ENCODE data around the gene ZNF774.
"Not testable (repeated sequence)": the region's sequence is repeated elsewhere in the genome, so short reads cannot be mapped to it uniquely, and the experiment has no call there.

ZNF774 gene

GRCh38 chr15:90393040-90393439, 41.0 kb downstream of the ZNF774 start:
- no peak for DNase-seq

- no peak for DNase-seq
These were observed 42.0 kb downstream of the ZNF774 start for GRCh38 chr15:90394074-90394473.

DNA sequence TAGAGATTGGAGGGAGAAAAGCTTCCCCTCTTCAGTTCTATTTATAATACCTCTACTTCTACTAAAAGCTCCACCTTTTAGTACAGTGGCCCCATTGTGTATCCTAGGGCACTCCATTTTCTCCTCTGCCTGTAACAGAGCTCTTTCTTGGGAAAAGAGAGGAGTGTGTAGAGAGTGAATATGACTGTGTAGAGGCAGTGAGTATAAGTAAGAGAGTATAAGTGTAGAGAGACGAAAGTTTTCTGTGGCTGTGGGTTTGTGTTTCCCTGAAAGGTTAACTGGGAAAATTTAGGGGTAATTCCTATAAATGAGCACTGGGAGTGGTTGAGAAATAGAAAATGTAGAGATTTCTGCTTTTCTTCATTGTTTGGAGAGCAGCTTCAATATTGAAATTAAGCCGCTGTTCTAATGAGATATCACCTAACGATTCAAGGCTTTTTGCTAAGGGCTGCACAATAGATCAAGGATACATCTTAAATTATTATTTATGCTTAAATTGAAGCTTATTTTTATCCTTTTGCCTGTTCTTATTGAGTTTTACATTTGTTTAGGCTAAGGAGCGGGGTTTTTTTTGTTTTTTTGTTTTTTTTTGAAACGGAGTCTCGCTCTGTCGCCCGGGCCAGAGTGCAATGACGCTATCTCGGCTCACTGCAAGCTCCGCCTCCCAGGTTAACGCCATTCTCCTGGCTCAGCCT, 42.8 kb downstream of the ZNF774 start:
- DNase-seq: no peak

DNA sequence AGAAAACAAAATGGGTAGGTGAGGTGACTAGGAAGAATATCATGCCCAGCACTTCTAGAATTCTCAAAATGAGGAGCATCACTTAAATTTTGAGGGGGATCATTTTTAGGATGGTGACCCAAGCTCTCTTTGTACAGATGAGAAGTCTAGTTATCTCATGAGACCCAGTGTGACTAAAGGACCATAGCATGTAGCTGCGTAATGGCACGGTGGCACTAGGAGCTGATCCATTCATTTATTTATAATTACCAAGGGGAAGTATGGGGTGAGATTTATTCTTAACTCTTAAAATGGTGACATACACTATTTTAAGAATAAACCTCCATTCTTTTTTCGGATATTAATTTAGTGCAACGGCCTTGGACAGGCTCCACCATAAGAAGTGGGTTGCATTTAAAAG, 44.2 kb downstream of the ZNF774 start:
- DNase-seq: no peak

DNA sequence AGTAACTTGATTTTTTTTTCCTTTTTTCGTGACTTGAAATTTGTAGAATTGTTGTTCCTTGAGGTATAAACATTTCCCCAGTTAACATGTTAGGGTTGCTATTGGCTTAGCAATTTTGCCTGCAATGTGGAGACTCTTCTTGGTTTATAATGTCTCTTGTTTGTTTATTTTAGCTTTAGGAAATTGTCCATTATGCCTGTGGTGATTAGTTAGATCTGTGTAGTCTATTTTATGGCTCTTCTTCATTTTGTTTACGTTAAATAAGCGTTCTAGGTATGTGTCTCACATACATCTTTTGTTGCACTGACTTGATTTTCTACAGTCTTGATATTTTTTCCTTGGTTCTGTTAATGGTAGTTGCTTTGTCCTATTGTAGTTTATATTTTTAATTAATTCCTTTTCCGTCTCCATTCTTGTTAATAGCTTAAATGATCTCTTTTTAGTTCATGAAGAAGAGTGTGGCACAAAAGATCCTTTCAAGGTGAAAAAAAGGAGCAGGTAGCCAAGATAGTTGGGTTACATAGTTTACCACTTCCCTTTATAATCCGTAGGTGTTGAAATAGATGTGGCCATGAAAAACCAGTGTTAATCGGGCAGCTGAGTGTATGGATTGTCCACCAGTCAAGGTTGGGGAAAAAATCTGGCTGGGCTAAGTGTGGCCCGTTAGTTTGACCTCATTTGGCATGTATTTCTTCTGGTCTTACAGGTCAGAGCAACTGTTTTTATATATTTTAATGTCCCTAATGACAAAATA, 48.1 kb downstream of the ZNF774 start:
- DNase-seq: no peak

DNA sequence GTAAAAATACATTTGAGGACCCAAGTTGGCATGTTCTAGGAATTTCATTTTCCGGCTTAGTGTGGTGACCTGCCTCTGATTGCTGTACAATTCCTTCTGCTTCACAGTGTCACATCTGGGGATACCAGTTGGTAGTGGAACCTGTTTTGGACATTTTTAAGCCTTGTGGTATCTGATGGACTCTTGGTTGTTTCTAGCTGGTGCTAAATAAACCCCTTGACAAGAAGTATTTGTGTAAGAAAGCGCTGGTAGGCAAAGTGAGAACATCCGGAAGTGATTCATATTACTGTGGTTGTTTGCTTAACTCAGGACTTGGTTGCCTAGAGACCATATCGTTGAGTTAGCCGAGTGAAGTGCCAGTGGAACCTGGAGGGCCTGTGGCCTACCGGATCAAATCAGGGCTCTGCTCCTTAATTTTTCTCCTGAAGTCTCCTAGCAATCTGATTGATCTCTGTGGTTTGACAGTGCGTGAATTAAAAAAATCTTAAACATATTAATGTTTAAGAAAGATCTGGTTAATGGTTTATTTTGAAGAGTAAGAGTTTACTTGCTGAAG, 48.8 kb downstream of the ZNF774 start:
- DNase-seq: peak in 1 of 2 experiments; percentile 51

- DNase-seq: no peak
These were observed 49.4 kb downstream of the ZNF774 start for GRCh38 chr15:90401495-90401894.

DNA sequence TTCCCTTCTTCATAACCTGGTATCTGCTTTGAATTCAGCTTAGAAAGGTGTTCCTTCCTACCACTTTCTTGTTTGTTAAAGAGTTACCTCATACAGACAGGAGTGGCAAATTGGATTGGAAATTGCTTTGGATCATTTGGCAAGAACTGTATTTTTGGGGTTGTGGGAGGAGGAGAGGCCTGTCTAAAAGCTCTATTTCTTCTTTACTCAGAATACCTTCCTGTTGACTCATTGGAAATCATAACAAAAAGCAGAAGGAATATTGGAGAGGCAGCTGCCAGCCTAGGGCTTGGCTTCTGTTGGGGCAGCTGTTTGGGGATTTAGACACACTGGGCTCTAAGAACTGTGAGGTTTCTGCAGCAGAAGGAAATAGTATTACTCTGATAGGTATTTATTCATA, 50.1 kb downstream of the ZNF774 start:
- no peak for DNase-seq

- DNase-seq: no peak
These were observed 50.7 kb downstream of the ZNF774 start for GRCh38 chr15:90402767-90403166.

- no peak for DNase-seq
These were observed 53.0 kb downstream of the ZNF774 start for GRCh38 chr15:90405055-90405607.

- no peak for DNase-seq
These were observed 55.3 kb downstream of the ZNF774 start for GRCh38 chr15:90407336-90407735.

GRCh38 chr15:90407871-90408317, 55.8 kb downstream of the ZNF774 start:
- no peak for DNase-seq

- no peak for DNase-seq
These were observed 56.6 kb downstream of the ZNF774 start for GRCh38 chr15:90408657-90409056.

- DNase-seq: not testable (repeated sequence)
These were observed 57.5 kb downstream of the ZNF774 start for GRCh38 chr15:90409587-90409986.

- DNase-seq: not testable (repeated sequence)
These were observed 58.2 kb downstream of the ZNF774 start for GRCh38 chr15:90410316-90410715.

GRCh38 chr15:90411176-90411575, 59.1 kb downstream of the ZNF774 start:
- no peak for DNase-seq

Measured in stimulated activated CD4-positive, alpha-beta T cell treated with anti-CD3 and anti-CD28 coated beads, Interleukin-4, amount 100 ng/mL, for 4 hours (primary cell).